NCI-H510A (cell line): ENCODE measurements around the gene TMC2.

ENCODE experiments used
- DNase-seq: peaks from one replicate; lab custom pipeline; 2025; lab: John Stamatoyannopoulos, UW

Gene TMC2

DNA sequence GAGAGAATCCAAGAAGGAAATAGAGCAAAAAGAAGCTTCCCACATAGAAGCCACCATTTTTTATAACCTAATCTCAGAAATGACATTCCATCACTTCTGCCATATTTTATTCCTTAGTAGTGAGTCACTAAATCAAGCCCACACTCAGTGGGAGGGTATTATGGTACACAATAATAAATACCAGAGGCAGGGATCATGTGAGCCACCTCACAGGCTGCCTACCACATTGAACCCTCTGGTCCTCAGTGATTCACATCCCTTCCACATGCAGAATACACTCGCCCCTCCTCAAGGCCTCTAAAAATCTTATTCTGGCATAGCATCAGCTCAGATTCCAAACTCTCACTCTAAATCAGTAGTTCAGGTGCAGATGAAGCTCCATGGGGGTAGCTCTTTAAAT lies 49.4 kb downstream of the TMC2 start:
- DNase-seq: no peak

- DNase-seq: no peak
Measured at GRCh38 chr20:2593756-2594155, 57.4 kb downstream of the TMC2 start.

- DNase-seq: no peak
Measured at GRCh38 chr20:2595076-2595475, 58.7 kb downstream of the TMC2 start.

GRCh38 chr20:2596673-2597279 lies 60.4 kb downstream of the TMC2 start:
- DNase-seq: no peak

DNA sequence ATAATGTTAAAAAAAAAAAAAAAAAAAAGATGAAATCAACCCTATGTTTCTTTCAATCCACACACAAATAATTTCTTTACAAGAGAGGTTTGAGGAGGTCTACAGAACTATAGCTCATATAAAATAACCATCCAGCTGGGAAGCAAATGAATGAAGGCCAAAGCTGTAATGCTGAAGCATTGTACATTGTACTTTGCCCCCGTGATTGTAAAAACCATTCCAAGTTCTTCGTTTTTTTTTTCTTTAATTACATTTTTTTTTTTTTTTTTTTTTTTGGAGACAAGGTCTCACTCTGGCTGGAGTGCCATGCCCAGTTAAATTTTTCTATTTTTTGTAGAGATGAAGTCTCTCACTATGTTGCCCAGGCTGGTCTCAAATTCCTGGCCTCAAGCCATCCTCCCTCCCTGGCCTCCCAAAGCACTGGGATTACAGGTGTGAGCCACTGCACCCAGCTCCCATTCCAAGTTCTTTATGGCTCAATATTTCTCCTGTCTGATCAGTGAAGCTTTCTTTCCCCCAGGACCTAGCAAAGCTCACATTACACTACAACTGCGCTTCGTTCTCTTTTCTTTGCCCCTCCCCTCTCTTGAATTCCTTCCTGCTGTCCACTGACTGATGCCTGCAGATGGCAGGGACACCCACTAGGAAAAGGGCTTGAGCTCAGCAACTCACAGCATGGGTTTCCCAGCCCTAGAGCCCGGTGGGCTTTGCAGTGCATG lies 63.1 kb downstream of the TMC2 start:
- no peak for DNase-seq

- no peak for DNase-seq
Measured at GRCh38 chr20:2602046-2602735, 65.8 kb downstream of the TMC2 start.

- DNase-seq: no peak
Measured at GRCh38 chr20:2602746-2603145, 66.4 kb downstream of the TMC2 start.

DNA sequence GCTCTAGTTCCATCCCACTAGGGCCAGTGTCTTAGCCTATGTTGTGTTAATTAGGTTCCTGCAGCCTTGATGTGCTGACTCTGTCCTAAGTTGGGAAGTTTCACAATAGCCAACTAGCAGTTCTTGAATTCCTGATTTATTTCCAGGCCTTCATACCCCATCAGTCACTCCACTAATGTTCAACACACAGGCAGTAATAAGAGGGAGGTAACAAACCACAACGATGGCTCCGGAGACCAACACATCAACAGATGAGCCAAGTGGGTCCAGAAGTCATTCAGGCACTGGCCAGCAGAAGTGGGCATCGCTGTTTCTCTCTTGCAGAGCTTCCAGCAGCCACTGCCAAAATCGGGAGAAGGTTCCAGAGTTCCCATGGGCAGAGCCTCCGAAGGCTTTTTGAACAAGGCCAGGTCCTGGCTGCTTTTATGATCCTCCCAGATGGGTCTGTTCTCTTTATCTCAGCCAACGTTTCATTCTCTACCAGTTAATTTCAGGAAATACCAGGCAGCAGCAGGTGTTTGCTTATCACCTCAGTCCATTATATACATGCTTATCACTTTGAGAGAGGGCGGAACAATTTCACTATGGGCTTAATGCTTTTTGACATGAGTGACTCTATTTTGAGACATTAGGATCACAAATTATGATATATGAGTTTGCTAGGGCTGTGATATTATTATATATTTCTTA lies 67.6 kb downstream of the TMC2 start:
- no peak for DNase-seq

DNA sequence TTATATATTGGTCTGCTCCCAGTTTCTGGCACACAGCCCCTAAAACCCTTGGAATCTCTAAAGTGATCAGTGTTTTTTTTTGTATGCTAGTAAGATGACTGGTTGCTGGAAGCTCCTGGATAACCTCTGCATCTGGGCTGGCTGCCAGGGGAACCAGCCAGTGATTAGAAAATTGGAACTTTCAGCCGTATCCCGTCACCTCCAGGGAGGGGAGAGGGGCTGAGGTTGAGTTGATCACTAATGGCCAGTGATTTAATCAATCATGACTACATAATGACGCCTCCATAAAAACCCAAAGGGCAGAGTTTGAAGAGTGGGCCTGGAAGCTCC lies 68.1 kb downstream of the TMC2 start:
- DNase-seq: no peak

DNA sequence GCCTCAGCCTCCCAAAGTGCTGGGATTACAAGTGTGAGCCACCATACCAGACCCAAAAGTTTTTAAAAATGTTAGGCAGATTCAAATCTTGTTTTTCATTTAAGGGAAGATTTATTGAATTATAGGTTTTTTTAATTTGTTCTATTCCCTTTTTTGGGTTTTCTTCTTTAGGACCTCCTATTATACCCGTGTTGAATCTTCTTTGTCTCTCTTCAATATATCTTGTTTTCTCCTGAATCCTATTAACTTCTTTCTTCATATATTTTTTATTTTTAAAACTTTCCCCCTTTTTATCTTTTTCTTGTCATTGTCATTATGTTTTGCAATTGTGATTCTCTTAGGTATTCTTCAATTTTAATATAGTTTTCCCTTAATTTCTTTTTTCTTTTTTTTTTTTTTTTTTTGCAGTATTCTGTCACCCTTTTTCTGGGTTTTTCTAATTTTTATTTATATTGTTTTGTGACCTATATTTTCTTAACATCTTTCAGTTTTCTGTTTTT lies 70.2 kb downstream of the TMC2 start:
- no peak for DNase-seq

DNA sequence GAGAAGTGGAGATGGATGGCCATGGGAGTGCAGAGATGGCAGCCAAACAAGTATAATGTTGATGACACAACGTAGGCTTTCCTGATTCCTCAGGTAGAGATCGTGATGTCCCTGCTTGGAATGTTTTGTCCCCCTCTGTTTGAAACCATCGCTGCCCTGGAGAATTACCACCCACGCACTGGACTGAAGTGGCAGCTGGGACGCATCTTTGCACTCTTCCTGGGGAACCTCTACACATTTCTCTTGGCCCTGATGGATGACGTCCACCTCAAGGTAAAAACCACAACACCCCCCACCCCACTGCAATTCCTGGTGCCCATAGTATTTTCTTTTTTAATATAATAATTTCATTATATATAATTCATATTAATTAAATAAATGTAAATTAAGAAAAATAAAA lies 74.0 kb downstream of the TMC2 start:
- DNase-seq: no peak

- no peak for DNase-seq
Measured at GRCh38 chr20:2610941-2611720, 74.8 kb downstream of the TMC2 start.

DNA sequence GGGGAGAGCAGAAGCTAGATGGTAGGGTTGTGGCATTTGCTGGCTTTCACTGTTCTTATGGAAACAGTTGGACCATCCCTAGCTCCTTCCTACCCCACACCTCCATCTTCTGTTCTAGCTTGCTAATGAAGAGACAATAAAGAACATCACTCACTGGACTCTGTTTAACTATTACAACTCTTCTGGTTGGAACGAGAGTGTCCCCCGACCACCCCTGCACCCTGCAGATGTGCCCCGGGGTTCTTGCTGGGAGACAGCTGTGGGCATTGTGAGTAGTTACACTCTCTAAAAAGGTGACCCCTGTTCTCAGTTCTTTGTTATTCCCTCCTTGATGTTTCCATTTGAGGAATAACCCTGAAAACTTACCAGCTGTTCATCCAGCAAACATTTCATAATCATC lies 75.7 kb downstream of the TMC2 start:
- no peak for DNase-seq

DNA sequence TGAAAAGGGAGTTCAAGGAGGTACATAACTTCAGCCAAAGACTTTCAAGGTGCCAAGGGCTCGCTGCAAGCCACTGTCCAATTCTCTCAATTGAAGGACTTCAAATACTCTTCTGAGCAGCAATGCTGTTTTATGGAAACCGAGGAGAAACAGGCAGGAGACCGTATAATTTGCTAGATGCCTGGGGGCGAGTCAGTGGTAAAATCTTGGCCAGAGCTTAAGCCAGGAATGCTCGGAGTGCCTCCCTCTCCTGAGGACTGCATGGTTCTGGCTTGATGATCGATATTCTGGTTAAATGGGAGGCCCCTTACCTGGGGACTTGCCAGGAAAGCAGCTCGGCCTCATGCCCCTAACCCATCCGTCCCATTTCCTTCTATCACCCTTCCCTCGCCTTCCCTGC lies 80.3 kb downstream of the TMC2 start:
- no peak for DNase-seq

- no peak for DNase-seq
Measured at GRCh38 chr20:2617099-2617714, 80.8 kb downstream of the TMC2 start.

DNA sequence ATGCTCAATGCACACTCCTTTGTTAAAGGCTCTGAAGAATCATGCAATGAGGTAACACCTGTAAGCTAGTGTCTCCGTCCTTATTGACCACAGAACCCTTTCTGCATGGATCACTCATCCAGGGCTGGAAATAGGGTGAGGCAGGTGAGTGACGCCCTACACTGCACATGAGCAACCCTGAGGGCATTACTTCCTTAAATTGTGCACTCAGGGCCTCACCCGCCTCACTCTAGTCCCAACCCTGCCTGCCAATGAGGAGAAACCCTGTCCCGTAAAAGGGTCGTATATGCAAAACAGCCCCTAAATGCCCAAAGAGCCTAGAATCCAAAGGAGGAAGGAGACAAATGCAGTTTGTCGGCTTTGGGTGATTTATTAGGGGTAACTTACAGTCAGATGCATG lies 82.4 kb downstream of the TMC2 start:
- no peak for DNase-seq

DNA sequence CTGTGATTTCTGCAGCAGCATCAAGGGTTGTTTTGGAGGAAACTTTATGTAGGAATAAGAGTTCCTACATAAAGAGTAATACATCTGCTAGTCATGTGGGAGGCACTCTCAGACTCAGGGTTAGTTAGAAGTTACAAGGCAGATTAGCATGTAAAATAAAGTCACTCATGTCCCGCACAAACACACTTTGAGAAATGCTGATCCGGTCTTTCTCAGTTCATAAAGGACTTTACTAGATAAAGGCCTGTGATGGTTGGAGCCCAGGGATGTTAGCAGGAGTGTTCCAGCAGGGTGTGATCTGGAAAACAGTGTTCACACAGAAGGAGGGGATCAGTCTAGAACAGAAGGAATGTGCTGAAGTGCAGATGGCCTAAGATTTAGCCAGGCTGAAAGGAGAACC lies 83.0 kb downstream of the TMC2 start:
- DNase-seq: no peak

DNA sequence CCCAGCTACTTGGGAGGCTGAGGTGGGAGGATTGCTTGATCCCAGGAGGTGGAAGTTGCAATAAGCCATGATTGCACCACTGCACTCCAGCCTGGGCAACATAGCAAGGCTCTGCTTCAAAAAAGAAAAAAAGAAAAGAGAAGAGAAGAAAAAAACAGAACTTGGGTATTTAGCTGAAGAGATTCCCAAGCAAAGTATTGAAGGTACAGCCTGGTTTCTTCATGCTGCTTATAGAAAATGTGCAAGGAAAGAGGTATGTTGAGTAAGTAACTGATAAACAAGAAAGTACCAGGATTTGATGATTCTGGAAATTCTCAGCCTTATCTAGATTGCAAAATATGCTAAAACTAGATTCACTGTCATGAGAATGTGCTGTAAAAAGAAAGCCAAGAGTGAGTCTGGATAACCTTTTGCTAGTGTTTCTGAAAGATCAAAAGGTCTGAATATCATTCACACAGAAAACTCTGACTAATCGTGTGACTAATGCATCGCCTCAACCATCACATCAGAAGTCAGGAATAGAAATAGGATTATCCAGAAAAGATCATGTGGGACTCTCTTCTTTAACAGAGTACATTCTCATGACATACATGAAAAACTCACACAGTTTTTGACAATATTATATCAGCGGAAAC lies 83.7 kb downstream of the TMC2 start:
- no peak for DNase-seq

DNA sequence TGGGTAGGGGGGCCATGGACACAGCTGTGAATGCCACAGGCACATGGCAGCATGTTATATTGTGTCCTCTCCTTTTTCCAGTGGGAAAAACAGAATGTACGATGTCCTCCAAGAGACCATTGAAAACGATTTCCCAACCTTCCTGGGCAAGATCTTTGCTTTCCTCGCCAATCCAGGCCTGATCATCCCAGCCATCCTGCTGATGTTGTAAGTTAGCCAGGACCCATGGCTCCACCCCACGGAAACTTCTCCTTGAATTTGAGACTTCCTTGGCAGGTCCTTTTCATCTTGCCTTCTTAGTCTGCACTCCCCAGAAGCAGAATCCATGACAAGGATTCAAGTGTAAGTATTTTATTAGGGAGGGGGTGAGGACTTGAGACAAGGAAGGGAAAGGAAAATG lies 87.8 kb downstream of the TMC2 start:
- DNase-seq: no peak

DNA sequence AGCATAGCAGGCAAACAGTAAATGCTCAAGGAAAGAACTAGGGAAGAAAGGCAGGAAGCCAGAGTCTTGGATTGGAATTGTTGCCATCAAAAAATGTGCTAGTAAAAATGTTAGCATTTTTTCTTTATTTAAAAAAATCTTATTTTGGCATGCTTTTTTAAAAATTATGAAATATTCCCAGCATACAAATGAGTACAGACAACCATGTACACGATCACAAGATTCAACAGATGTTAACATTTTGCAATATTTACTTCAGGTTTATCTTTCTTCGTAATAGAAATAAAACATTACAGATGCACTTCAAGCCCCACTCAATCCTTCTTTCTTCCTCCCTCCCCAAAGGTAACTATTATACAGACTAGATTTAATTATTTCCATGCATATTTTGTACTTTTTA lies 88.7 kb downstream of the TMC2 start:
- DNase-seq: no peak
